WTC11 (cell line): ENCODE results near the gene TCEAL7. TPM values are rescaled to one million over a fixed set of nuclear protein-coding genes. Genes with fewer than 3 reads are reported as not detected.

Experiments used
- ATAC-seq: fragments of 200-7000 bp; cut with Tn5 transposase; 2 replicates; pipeline ENCODE4 v1.10.0; 2021; ENCODE audit warnings: mild to moderate bottlenecking, moderate library complexity
- CTCF ChIA-PET: fragments of 300-600 bp; sonication (Branson Sonifier 250); formaldehyde crosslinking; loops from one replicate; lab custom pipeline; 2021; ENCODE audit warnings: antibody characterized with exemption; lab: Charles Lee
- POLR2A ChIA-PET: fragments of 350-600 bp; sonication (Branson Sonifier 250); formaldehyde crosslinking; loops from one replicate; lab custom pipeline; 2021; ENCODE audit warnings: antibody characterized with exemption; lab: Charles Lee
- DNase-seq: peaks from one replicate; pipeline ENCODE4 v3.0.0; 2021; ENCODE audit warnings: low spot score
- H3K27ac Mint-ChIP-seq: 2 replicates; pipeline ENCODE4 v1.8.0; 2021; ENCODE audit warnings: mixed read lengths
- H3K27me3 Mint-ChIP-seq: 2 replicates; pipeline ENCODE4 v1.8.0; 2021; ENCODE audit warnings: low read depth, mild to moderate bottlenecking, moderate library complexity, mixed read lengths
- H3K36me3 Mint-ChIP-seq: 2 replicates; pipeline ENCODE4 v1.8.0; 2021; ENCODE audit warnings: mixed read lengths
- H3K4me1 Mint-ChIP-seq: 2 replicates; pipeline ENCODE4 v1.8.0; 2022; ENCODE audit warnings: mixed read lengths
- H3K4me3 Mint-ChIP-seq: 2 replicates; pipeline ENCODE4 v1.8.0; 2021; ENCODE audit warnings: mild to moderate bottlenecking, moderate library complexity, mixed read lengths
- H3K9me3 Mint-ChIP-seq: 2 replicates; pipeline ENCODE4 v1.8.0; 2021; ENCODE audit warnings: mixed read lengths
- CTCF ChIP-seq: fragments of 200-600 bp; IDR thresholded peaks from 2 replicates; pipeline ENCODE4 v1.8.0; 2022; ENCODE audit warnings: antibody characterized with exemption
- ESRRA ChIP-seq: sonication (generic); formaldehyde crosslinking; IDR thresholded peaks from 2 replicates; pipeline ENCODE4 v1.8.1; 2022; ENCODE audit warnings: mild to moderate bottlenecking, missing genetic modification reagents, borderline replicate concordance
- FOXK1 ChIP-seq: sonication (generic); formaldehyde crosslinking; IDR thresholded peaks from 2 replicates; pipeline ENCODE4 v1.8.0; 2022; ENCODE audit warnings: mild to moderate bottlenecking, moderate library complexity, missing genetic modification reagents
- FOXP1 ChIP-seq: sonication (generic); formaldehyde crosslinking; IDR thresholded peaks from 2 replicates; pipeline ENCODE4 v1.8.0; 2022; ENCODE audit warnings: missing genetic modification reagents, mild to moderate bottlenecking, moderate library complexity, borderline replicate concordance
- KAT7 ChIP-seq: sonication (generic); formaldehyde crosslinking; IDR thresholded peaks from 2 replicates; pipeline ENCODE4 v1.8.1; 2023; ENCODE audit warnings: missing genetic modification reagents, mild to moderate bottlenecking, borderline replicate concordance
- MAX ChIP-seq: sonication (generic); formaldehyde crosslinking; IDR thresholded peaks from 2 replicates; pipeline ENCODE4 v1.8.0; 2022; ENCODE audit warnings: mild to moderate bottlenecking, missing genetic modification reagents
- MLX ChIP-seq: sonication (generic); formaldehyde crosslinking; IDR thresholded peaks from 2 replicates; pipeline ENCODE4 v1.8.1; 2023; ENCODE audit warnings: mild to moderate bottlenecking, missing genetic modification reagents, moderate library complexity
- NFE2L1 ChIP-seq: sonication (generic); formaldehyde crosslinking; IDR thresholded peaks from 2 replicates; pipeline ENCODE4 v1.8.1; 2023; ENCODE audit warnings: missing genetic modification reagents
- NR2C2 ChIP-seq: sonication (generic); formaldehyde crosslinking; IDR thresholded peaks from 2 replicates; pipeline ENCODE4 v1.8.0; 2022; ENCODE audit warnings: mild to moderate bottlenecking, missing genetic modification reagents
- RELA ChIP-seq: sonication (generic); formaldehyde crosslinking; IDR thresholded peaks from 2 replicates; pipeline ENCODE4 v1.8.1; 2022; ENCODE audit warnings: missing genetic modification reagents, mild to moderate bottlenecking, borderline replicate concordance
- SOX15 ChIP-seq: fragments of 250-450 bp; sonication (Bioruptor Pico); IDR thresholded peaks from 2 replicates; pipeline ENCODE4 v1.9.0; 2021; ENCODE audit warnings: mild to moderate bottlenecking
- ZNF219 ChIP-seq: sonication (generic); formaldehyde crosslinking; IDR thresholded peaks from 2 replicates; pipeline ENCODE4 v1.8.0; 2023; ENCODE audit warnings: missing genetic modification reagents, mild to moderate bottlenecking, borderline replicate concordance
- ZNF263 ChIP-seq: sonication (generic); formaldehyde crosslinking; IDR thresholded peaks from 2 replicates; pipeline ENCODE4 v1.8.1; 2022; ENCODE audit warnings: low read depth, mild to moderate bottlenecking, moderate library complexity, missing genetic modification reagents
- ZNF416 ChIP-seq: fragments of 250-450 bp; sonication (Bioruptor Pico); IDR thresholded peaks from 2 replicates; pipeline ENCODE4 v1.9.0; 2021; ENCODE audit warnings: mild to moderate bottlenecking, inconsistent platforms
- ZNF532 ChIP-seq: fragments of 250-450 bp; sonication (Bioruptor Pico); IDR thresholded peaks from 2 replicates; pipeline ENCODE4 v1.9.0; 2021; ENCODE audit warnings: mild to moderate bottlenecking, borderline replicate concordance
- total RNA-seq: library from RNA; stranded (reverse); gene quantifications from 3 replicates; pipeline ENCODE4 v1.2.3, GENCODE V29; 2021
- TF ChIP-seq, protein P1 (sequence below): sonication (generic); formaldehyde crosslinking; IDR thresholded peaks from 2 replicates; pipeline ENCODE4 v1.8.1; 2022; ENCODE audit warnings: low read depth, missing genetic modification reagents, borderline replicate concordance
- TF ChIP-seq, protein P2 (sequence below): sonication (generic); formaldehyde crosslinking; IDR thresholded peaks from 2 replicates; pipeline ENCODE4 v1.8.0; 2022; ENCODE audit warnings: missing genetic modification reagents

The TCEAL7 gene
- total RNA-seq, 1 experiment from 2014 or later: 5.6 TPM

DNA sequence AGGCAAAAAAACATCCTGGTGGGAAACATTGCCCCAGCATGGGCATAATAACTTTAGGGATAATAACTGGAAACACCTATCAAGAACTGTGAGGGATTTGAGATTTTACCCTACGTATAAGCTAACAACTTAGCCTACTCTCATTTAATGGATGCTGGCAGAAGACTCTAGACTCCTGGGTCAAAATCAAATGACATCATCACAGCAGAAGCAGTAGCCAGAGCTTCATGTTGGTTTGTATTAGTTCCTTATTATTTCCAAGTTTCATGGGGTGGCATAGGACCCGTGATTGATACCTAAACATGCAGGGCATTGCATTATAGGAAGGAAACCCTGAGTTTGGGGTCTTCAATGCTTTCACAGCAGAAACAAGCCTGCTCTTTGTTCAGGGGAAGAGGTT, 30.9 kb downstream of the TCEAL7 start:
- Mint-ChIP-seq H3K27me3 (no peaks in the 10 kb centered on the region), H3K9me3 (no peaks in the 10 kb centered on the region), H3K27ac (no peak overlapping the region), H3K4me3 (no peak overlapping the region), H3K36me3 (peaks cover 9% of the 10 kb centered on the region), H3K4me1 (peaks cover 22% of the 10 kb centered on the region)
- TF ChIP-seq MAX (CRISPR knock-in tag): no peak
- TF ChIP-seq MLX: no peak
- TF ChIP-seq ESRRA (CRISPR knock-in tag): no peak
- TF ChIP-seq FOXP1: no peak
- TF ChIP-seq, protein P1, sequence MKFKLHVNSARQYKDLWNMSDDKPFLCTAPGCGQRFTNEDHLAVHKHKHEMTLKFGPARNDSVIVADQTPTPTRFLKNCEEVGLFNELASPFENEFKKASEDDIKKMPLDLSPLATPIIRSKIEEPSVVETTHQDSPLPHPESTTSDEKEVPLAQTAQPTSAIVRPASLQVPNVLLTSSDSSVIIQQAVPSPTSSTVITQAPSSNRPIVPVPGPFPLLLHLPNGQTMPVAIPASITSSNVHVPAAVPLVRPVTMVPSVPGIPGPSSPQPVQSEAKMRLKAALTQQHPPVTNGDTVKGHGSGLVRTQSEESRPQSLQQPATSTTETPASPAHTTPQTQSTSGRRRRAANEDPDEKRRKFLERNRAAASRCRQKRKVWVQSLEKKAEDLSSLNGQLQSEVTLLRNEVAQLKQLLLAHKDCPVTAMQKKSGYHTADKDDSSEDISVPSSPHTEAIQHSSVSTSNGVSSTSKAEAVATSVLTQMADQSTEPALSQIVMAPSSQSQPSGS (CRISPR knock-in tag): no peak
- no peak for TF ChIP-seq ZNF219 (CRISPR knock-in tag)
- no peak for TF ChIP-seq NFE2L1 (CRISPR knock-in tag)
- no peak for TF ChIP-seq KAT7 (CRISPR knock-in tag)
- TF ChIP-seq FOXK1 (CRISPR knock-in tag): no peak
- TF ChIP-seq NR2C2 (CRISPR knock-in tag): no peak
- no peak for TF ChIP-seq RELA
- no peak for TF ChIP-seq ZNF532
- TF ChIP-seq, protein P2, sequence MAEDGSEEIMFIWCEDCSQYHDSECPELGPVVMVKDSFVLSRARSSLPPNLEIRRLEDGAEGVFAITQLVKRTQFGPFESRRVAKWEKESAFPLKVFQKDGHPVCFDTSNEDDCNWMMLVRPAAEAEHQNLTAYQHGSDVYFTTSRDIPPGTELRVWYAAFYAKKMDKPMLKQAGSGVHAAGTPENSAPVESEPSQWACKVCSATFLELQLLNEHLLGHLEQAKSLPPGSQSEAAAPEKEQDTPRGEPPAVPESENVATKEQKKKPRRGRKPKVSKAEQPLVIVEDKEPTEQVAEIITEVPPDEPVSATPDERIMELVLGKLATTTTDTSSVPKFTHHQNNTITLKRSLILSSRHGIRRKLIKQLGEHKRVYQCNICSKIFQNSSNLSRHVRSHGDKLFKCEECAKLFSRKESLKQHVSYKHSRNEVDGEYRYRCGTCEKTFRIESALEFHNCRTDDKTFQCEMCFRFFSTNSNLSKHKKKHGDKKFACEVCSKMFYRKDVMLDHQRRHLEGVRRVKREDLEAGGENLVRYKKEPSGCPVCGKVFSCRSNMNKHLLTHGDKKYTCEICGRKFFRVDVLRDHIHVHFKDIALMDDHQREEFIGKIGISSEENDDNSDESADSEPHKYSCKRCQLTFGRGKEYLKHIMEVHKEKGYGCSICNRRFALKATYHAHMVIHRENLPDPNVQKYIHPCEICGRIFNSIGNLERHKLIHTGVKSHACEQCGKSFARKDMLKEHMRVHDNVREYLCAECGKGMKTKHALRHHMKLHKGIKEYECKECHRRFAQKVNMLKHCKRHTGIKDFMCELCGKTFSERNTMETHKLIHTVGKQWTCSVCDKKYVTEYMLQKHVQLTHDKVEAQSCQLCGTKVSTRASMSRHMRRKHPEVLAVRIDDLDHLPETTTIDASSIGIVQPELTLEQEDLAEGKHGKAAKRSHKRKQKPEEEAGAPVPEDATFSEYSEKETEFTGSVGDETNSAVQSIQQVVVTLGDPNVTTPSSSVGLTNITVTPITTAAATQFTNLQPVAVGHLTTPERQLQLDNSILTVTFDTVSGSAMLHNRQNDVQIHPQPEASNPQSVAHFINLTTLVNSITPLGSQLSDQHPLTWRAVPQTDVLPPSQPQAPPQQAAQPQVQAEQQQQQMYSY (CRISPR knock-in tag): no peak
- no peak for TF ChIP-seq SOX15 (CRISPR knock-in tag)
- ATAC-seq (no peak), DNase-seq (no peak)
- CTCF ChIA-PET: no interaction called here
- POLR2A ChIA-PET: no interaction called here

- H3K36me3 Mint-ChIP-seq: peaks cover 9% of the 10 kb centered on the region
- H3K9me3 Mint-ChIP-seq: no peaks in the 10 kb centered on the region
- H3K4me1 Mint-ChIP-seq: peaks cover 22% of the 10 kb centered on the region
- no peaks in the 10 kb centered on the region for H3K27me3 Mint-ChIP-seq
- ATAC-seq: no peak
- no peak for DNase-seq
- TF ChIP-seq CTCF (no peak), ZNF416 (CRISPR knock-in tag) (no peak), ZNF263 (CRISPR knock-in tag) (no peak)
- ChIA-PET CTCF (no interaction called here), POLR2A (interaction anchor here (0.9 kb wide), 1 partner anchor 15 kb away, joined by 4 read pairs; no protein-coding TSS in a partner anchor)
- H3K27ac Mint-ChIP-seq: no peak overlapping the region
- H3K4me3 Mint-ChIP-seq: no peak overlapping the region
These were observed 31.8 kb downstream of the TCEAL7 start for GRCh38 chrX:103361798-103362197.
